Karpas-422 (cell line): ENCODE measurements around the gene CLEC4C. TPM values are rescaled to one million over a fixed set of nuclear protein-coding genes. Genes with fewer than 3 reads are reported as not detected.
"Not testable (repeated sequence)": the region's sequence is repeated elsewhere in the genome, so short reads cannot be mapped to it uniquely, and the experiment has no call there.

Experiments
- DNase-seq: peaks from one replicate; pipeline ENCODE4 v3.0.0-alpha.2; 2015
- H2AFZ ChIP-seq: fragments of 200-600 bp; sonication (generic); 2 replicates; pipeline ENCODE4 v1.6.1; 2014; ENCODE audit warnings: antibody characterized with exemption, low read length, mixed read lengths
- H3K27ac ChIP-seq: fragments of 200-600 bp; sonication (generic); 2 replicates; pipeline ENCODE4 v1.5.1; 2014; ENCODE audit warnings: mild to moderate bottlenecking, low read length, moderate library complexity
- H3K27me3 ChIP-seq: fragments of 200-600 bp; sonication (generic); 2 replicates; pipeline ENCODE4 v1.6.1; 2014; ENCODE audit warnings: low read length, mixed read lengths
- H3K36me3 ChIP-seq: fragments of 200-600 bp; sonication (generic); 2 replicates; pipeline ENCODE4 v1.6.1; 2014; ENCODE audit warnings: low read length, mixed read lengths; ENCODE audit not compliant: insufficient read depth
- H3K4me1 ChIP-seq: fragments of 200-600 bp; sonication (generic); 2 replicates; pipeline ENCODE4 v1.6.1; 2014; ENCODE audit warnings: mild to moderate bottlenecking, low read length, mixed read lengths
- H3K4me2 ChIP-seq: fragments of 200-600 bp; sonication (generic); 2 replicates; pipeline ENCODE4 v1.6.1; 2014; ENCODE audit warnings: low read length, low read depth, mild to moderate bottlenecking; ENCODE audit not compliant: poor library complexity, severe bottlenecking
- H3K4me3 ChIP-seq: fragments of 200-600 bp; sonication (generic); 2 replicates; pipeline ENCODE4 v1.5.1; 2014; ENCODE audit warnings: mild to moderate bottlenecking, antibody characterized with exemption, low read length, mixed read lengths
- H3K79me2 ChIP-seq: fragments of 200-600 bp; sonication (generic); 2 replicates; pipeline ENCODE4 v1.6.1; 2014; ENCODE audit warnings: mild to moderate bottlenecking, low read length, mixed read lengths
- H3K9ac ChIP-seq: fragments of 200-600 bp; sonication (generic); 2 replicates; pipeline ENCODE4 v1.6.0; 2014; ENCODE audit warnings: low read length
- H3K9me2 ChIP-seq: fragments of 200-600 bp; sonication (generic), shearing (Covaris generic); replicated peaks from 2 replicates; pipeline ENCODE4 v1.6.0; 2014; ENCODE audit warnings: mild to moderate bottlenecking, low read length, moderate library complexity; ENCODE audit not compliant: insufficient read depth
- H3K9me3 ChIP-seq: fragments of 300-700, 200-600 bp; sonication (generic); 2 replicates; pipeline ENCODE4 v1.6.1; 2014; ENCODE audit warnings: low read length, mixed read lengths
- H4K20me1 ChIP-seq: fragments of 200-600 bp; sonication (generic); 2 replicates; pipeline ENCODE4 v1.6.1; 2014; ENCODE audit warnings: mild to moderate bottlenecking, antibody characterized with exemption, low read length, low read depth; ENCODE audit not compliant: insufficient read depth
- total RNA-seq: library from RNA; depleted of rRNA; stranded (reverse); fragments of >200 nt; shearing (Covaris generic); gene quantifications from 2 replicates; pipeline ENCODE4 v1.2.3, GENCODE V29; 2014; ENCODE audit warnings: low replicate concordance

CLEC4C gene
- total RNA-seq, 1 experiment from 2014 or later, result not detected

DNA sequence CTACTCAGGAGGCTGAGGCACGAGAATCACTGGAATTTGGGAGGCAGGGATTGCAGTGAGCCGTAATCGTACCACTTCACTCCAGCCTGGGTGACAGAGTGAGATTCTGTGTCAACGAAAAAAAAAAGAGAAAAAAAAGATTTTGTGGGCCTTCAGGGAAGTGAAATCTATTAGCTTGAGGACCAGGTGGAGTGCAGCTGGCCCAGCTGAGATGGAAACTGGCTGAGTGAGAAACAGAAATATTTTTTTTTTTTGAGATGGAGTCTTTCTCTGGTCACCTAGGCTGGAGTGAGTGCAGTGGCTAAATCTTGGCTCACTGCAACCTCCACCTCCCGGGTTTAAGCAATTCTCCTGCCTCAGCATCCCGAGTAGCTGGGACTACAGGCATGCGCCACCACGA, 2.3 kb upstream of the CLEC4C start:
- H4K20me1 ChIP-seq, result no peaks in the 10 kb centered on the region
- DNase-seq, result no peak
- H3K9ac ChIP-seq, result no peak overlapping the region
- no peaks in the 10 kb centered on the region for H3K79me2 ChIP-seq
- no peaks in the 10 kb centered on the region for H3K27me3 ChIP-seq
- H3K36me3 ChIP-seq, result no peaks in the 10 kb centered on the region
- H3K27ac ChIP-seq, result no peak overlapping the region
- no peaks in the 10 kb centered on the region for H3K4me1 ChIP-seq
- H2AFZ ChIP-seq, result no peak overlapping the region
- no peaks in the 10 kb centered on the region for H3K9me2 ChIP-seq
- H3K4me3 ChIP-seq, result no peak overlapping the region
- no peak overlapping the region for H3K4me2 ChIP-seq
- H3K9me3 ChIP-seq, result no peaks in the 10 kb centered on the region

DNA sequence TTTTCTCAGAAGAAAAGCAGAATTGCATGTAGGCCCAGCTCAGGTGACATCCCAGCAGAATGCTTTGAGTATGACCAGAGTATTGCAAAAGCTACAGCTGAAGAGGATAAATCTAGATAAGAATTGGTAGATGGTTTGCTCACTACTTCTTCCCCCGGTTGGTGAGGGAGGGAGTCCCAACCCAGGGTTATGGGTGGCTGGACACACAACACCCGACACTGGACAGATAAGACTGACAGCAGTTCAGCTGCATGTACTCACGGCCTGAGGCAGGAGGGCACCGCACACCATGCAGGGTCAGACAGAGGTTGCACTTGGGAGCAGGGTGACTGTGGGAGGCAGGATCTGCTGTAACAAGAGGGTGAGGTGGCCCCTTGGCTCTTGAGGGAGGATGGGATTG, 1.7 kb upstream of the CLEC4C start:
- Histone ChIP-seq H3K4me3 (no peak overlapping the region), H3K36me3 (no peaks in the 10 kb centered on the region), H3K27ac (no peak overlapping the region), H3K9ac (no peak overlapping the region), H2AFZ (no peak overlapping the region), H4K20me1 (no peaks in the 10 kb centered on the region), H3K4me1 (no peaks in the 10 kb centered on the region), H3K9me2 (no peaks in the 10 kb centered on the region), H3K79me2 (no peaks in the 10 kb centered on the region), H3K4me2 (no peak overlapping the region), H3K27me3 (no peaks in the 10 kb centered on the region), H3K9me3 (no peaks in the 10 kb centered on the region)
- no peak for DNase-seq

DNA sequence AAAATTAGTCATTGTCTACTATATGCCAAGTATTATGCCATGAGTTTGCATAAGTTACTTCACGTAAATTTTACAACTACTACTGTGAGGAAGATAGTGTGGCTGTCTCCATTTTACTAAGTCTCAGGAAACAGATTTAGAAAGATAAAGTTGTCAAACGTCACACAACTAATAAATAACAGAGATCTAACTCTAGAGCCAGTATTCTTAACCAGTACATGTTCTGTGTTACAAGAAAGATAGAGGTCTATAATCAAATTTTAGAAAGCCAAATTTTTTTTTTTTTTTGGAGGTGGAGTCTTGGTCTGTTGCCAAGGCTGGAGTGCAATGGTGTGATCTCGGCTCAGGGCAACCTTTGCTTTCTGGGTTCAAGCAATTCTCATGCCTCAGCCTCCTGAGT, 14.2 kb downstream of the CLEC4C start:
- H3K36me3 ChIP-seq, result no peaks in the 10 kb centered on the region
- no peak overlapping the region for H2AFZ ChIP-seq
- no peaks in the 10 kb centered on the region for H3K79me2 ChIP-seq
- DNase-seq, result no peak
- H3K27me3 ChIP-seq, result no peaks in the 10 kb centered on the region
- H3K27ac ChIP-seq, result no peak overlapping the region
- no peak overlapping the region for H3K9ac ChIP-seq
- H4K20me1 ChIP-seq, result no peaks in the 10 kb centered on the region
- H3K4me3 ChIP-seq, result no peak overlapping the region
- no peak overlapping the region for H3K4me2 ChIP-seq
- no peaks in the 10 kb centered on the region for H3K9me2 ChIP-seq
- H3K4me1 ChIP-seq, result no peaks in the 10 kb centered on the region
- no peaks in the 10 kb centered on the region for H3K9me3 ChIP-seq

DNA sequence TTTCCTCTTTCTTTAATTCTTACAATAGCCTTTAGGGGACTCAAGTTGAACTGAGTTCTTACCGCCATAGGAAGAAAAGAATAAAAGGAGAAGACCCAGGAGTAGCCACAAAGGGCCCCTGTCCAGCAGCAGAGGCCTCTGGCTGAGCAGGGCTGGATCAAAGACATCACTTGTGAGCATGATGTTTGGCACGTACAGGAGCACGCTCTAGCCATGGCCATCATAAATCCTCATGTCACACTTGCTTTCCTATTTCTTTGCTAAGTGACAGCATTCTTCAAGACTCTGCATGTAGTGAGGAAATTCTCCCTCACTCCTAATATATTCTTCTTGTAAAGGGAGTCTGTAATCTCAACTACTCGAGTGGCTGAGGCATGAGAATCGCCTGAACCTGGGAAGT, 15.7 kb downstream of the CLEC4C start:
- H3K27ac ChIP-seq, result no peak overlapping the region
- no peaks in the 10 kb centered on the region for H3K36me3 ChIP-seq
- no peaks in the 10 kb centered on the region for H3K4me1 ChIP-seq
- H3K9me2 ChIP-seq, result no peaks in the 10 kb centered on the region
- H3K9me3 ChIP-seq, result no peaks in the 10 kb centered on the region
- no peaks in the 10 kb centered on the region for H3K79me2 ChIP-seq
- H3K9ac ChIP-seq, result no peak overlapping the region
- H3K4me2 ChIP-seq, result no peak overlapping the region
- no peaks in the 10 kb centered on the region for H4K20me1 ChIP-seq
- no peak for DNase-seq
- H3K27me3 ChIP-seq, result no peaks in the 10 kb centered on the region
- H2AFZ ChIP-seq, result no peak overlapping the region
- no peak overlapping the region for H3K4me3 ChIP-seq

DNA sequence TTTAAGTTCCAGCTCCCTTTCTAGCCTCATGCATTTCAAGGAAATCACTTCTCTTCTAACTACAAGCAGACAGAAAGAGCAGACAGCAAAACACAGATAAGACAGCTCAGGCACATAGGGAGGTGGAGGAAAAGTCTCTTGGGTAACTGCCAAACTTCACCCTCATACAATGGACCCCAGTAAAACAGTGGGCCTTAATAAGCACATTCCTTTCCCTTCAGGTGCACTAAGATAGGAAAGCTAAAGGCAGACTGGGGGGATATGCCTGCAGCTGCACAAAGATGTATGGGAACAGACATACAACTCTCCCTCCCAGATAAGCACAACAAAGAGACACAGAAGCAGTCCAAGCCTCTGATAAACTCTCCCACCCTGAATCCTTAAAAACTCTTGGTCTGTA, 16.2 kb downstream of the CLEC4C start:
- H3K9me2 ChIP-seq, H3K27me3 ChIP-seq, H3K27ac ChIP-seq: not testable (repeated sequence)

DNA sequence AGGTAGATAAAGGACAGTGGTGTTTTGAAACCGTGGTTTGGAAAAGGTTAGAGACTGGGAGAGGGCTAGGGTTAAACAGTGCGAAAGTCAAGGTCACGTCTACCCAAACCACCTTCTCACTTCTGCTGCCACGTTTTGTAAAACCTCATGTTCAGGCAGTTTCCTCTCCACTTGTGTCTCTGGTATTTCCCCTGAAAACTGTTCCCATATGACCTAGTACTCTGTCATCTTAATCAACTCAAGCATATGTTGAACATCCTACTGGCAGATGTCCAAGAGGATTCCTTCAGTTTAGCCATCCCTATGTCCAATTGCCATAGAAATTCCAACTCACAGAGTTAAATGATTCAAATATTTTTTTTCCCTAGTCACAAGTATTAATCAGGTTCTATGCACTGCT, 17.4 kb downstream of the CLEC4C start:
- Histone ChIP-seq H2AFZ (no peak overlapping the region), H3K4me2 (no peak overlapping the region), H3K27me3 (no peaks in the 10 kb centered on the region), H3K4me1 (no peaks in the 10 kb centered on the region), H4K20me1 (no peaks in the 10 kb centered on the region), H3K9me3 (no peaks in the 10 kb centered on the region), H3K36me3 (no peaks in the 10 kb centered on the region), H3K9ac (no peak overlapping the region), H3K27ac (no peak overlapping the region), H3K4me3 (no peak overlapping the region), H3K79me2 (no peaks in the 10 kb centered on the region), H3K9me2 (no peaks in the 10 kb centered on the region)
- no peak for DNase-seq

More for the DNA sequence above, 16.2 kb downstream of the CLEC4C start:
- not testable (repeated sequence) for H3K79me2 ChIP-seq, H3K4me3 ChIP-seq, H3K9me3 ChIP-seq, H4K20me1 ChIP-seq, DNase-seq, H3K4me1 ChIP-seq, H3K9ac ChIP-seq, H2AFZ ChIP-seq, H3K4me2 ChIP-seq, H3K36me3 ChIP-seq

DNA sequence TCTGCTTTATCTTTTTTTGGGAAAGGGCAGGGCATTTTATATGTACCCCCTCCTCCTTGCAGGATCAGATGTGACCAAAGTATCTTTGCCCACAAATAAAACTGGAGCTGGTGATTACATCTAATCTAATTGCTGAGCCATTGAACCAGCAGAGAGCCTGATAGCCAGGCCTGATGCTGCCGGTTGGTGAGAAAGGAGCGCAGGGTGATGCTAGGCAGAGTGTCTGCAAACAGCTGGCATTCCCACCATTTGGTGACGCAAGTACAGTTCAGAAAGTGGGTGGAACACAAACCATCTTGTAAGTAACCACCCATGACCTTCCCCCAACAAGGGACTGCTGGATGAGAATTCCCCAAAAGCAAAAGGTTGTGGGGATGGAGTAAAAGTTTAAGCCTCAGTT, 23.2 kb downstream of the CLEC4C start:
- no peaks in the 10 kb centered on the region for H3K27me3 ChIP-seq
- no peaks in the 10 kb centered on the region for H3K79me2 ChIP-seq
- H3K9ac ChIP-seq, result no peak overlapping the region
- no peaks in the 10 kb centered on the region for H3K36me3 ChIP-seq
- H3K4me1 ChIP-seq, result no peaks in the 10 kb centered on the region
- DNase-seq, result no peak
- H3K9me3 ChIP-seq, result no peaks in the 10 kb centered on the region
- no peaks in the 10 kb centered on the region for H4K20me1 ChIP-seq
- H3K4me3 ChIP-seq, result no peak overlapping the region
- no peak overlapping the region for H2AFZ ChIP-seq
- no peaks in the 10 kb centered on the region for H3K9me2 ChIP-seq
- no peak overlapping the region for H3K4me2 ChIP-seq
- H3K27ac ChIP-seq, result no peak overlapping the region

DNA sequence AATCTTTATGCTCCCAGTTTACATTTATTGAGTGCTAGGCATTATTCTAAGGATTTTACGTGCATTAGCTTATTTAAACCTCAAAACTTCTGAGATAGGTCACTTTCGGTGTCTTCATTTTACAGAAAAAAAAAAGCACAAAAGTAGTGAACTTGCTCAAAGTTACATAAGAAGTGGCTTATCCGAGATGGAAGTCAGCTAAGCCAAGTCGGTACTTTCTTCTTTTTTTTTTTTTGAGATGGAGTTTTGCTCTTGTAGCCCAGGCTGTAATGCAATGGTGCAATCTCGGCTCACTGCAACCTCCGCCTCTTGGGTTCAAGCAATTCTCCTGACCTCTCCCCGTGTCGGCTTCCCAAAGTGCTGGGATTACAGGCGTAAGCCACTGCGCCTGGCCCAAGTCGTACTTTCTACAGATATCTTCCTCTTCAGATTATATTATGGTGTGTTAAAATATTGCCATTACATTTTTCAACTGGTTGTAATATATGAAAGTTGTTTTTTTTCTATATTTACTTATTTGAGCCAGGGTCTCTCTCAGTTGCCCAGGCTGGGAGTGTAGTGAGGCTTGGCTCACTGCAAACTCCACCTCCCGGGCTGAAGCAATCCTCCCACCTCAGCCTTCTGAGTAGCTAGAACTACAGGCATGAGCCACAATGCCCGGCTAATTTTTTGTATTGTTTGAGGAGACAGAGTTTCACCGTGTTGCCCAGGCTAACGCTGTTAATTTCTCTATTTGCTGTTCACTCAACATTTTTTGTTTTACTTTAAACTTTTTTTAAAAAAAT, 27.0 kb downstream of the CLEC4C start:
- no peak overlapping the region for H3K4me3 ChIP-seq
- no peak overlapping the region for H3K27ac ChIP-seq
- H3K4me2 ChIP-seq, result no peak overlapping the region
- no peaks in the 10 kb centered on the region for H3K36me3 ChIP-seq
- no peaks in the 10 kb centered on the region for H3K4me1 ChIP-seq
- H3K9me3 ChIP-seq, result no peaks in the 10 kb centered on the region
- DNase-seq, result no peak
- H2AFZ ChIP-seq, result no peak overlapping the region
- H3K9me2 ChIP-seq, result no peaks in the 10 kb centered on the region
- no peaks in the 10 kb centered on the region for H3K27me3 ChIP-seq
- H3K79me2 ChIP-seq, result no peaks in the 10 kb centered on the region
- H3K9ac ChIP-seq, result no peak overlapping the region
- no peaks in the 10 kb centered on the region for H4K20me1 ChIP-seq
